ENCODE data around the gene GBGT1. TPM values are rescaled to one million over a fixed set of nuclear protein-coding genes. Genes with fewer than 3 reads are reported as not detected.
"Not testable (repeated sequence)": the region's sequence is repeated elsewhere in the genome, so short reads cannot be mapped to it uniquely, and the experiment has no call there.

Gene GBGT1
- total RNA-seq, 3 donors from 2014 or later: 14.8 to 21.3 (median 15.0) TPM

DNA sequence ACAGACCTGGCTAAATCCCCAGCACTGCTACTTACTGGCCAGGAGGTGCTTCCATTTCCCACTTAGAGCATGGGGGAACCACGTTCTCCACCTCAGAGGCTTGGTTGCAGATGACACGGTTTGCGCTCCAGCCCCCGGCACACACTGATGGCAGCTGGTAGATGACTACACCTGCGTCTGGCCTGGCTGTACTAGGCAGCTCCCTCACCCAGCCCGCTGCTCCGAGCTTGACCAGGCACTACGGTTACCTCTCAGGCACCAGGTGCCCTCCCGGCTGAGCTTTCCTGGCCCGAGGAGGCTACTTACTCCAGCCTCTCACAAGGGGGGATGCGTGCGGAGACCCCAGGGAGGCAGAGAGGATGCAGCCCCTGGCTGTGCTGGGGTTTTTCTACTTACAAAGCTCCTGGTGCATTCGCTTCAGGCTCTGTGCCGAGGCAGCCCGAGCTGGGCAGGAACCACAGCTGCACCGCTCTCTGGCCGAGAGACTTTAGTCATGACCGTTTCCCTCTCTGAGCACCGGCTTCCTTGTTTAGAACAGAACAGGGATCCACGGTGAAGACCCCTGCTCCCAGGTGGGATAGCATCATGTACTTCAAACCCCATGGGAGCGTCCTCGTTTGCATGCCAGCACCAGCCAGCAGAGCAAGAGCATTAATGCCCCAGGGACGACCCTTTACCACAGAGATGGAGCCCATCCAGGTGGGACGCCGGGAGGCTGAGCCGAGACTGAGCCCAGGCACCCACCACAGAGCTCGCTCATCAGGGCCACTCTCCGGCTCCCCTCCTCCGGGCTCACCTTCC, 7.6 kb upstream of the GBGT1 start:
- Histone ChIP-seq H3K27ac (no peak overlapping the region), H3K9me3 (no peaks in the 10 kb centered on the region), H3K36me3 (no peaks in the 10 kb centered on the region), H3K4me3 (no peak overlapping the region), H3K27me3 (peaks cover 0 to 14% of the 10 kb centered on the region in 2 donors), H3K4me1 (no peaks in the 10 kb centered on the region)
- intact Hi-C loops (cut with DNase I; ENCODE audit: low total_unique reads): no loop called here
- no peak for DNase-seq (ENCODE audit: low spot score in 2 of 2)
- TF ChIP-seq POLR2A (IDR thresholded peaks at IDR 0.05): no peak

DNA sequence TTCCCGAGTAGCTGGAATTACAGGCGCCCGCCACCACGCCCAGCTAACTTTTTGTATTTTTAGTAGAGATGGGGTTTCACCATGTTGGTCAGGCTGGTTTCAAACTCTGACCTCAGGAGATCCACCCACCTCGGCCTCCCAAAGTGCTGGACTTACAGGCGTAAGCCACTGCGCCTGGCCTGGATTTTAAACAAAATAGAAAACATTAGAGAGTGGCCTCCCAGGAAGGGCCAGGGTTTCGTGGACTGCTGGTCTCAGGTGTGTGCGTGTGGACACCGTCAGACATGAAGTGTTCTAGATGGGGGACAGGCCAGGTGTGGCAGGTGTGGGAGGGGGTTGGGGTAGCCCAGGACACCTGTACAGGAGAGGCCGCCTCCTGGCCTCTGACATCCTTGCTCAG, 7.0 kb upstream of the GBGT1 start:
- no peaks in the 10 kb centered on the region for H3K9me3 ChIP-seq
- H3K4me1 ChIP-seq: no peaks in the 10 kb centered on the region
- intact Hi-C loops (cut with DNase I; ENCODE audit: low total_unique reads): no loop called here
- no peak for DNase-seq (ENCODE audit: low spot score in 2 of 2)
- no peak overlapping the region for H3K27ac ChIP-seq
- no peak overlapping the region for H3K4me3 ChIP-seq
- TF ChIP-seq, protein P1, sequence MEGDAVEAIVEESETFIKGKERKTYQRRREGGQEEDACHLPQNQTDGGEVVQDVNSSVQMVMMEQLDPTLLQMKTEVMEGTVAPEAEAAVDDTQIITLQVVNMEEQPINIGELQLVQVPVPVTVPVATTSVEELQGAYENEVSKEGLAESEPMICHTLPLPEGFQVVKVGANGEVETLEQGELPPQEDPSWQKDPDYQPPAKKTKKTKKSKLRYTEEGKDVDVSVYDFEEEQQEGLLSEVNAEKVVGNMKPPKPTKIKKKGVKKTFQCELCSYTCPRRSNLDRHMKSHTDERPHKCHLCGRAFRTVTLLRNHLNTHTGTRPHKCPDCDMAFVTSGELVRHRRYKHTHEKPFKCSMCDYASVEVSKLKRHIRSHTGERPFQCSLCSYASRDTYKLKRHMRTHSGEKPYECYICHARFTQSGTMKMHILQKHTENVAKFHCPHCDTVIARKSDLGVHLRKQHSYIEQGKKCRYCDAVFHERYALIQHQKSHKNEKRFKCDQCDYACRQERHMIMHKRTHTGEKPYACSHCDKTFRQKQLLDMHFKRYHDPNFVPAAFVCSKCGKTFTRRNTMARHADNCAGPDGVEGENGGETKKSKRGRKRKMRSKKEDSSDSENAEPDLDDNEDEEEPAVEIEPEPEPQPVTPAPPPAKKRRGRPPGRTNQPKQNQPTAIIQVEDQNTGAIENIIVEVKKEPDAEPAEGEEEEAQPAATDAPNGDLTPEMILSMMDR (IDR thresholded peaks at IDR 0.05): no peak
- TF ChIP-seq POLR2AphosphoS5 (IDR thresholded peaks at IDR 0.05) (no peak), POLR2A (IDR thresholded peaks at IDR 0.05) (no peak)
- peaks cover 0 to 14% of the 10 kb centered on the region in 2 donors for H3K27me3 ChIP-seq
- no peaks in the 10 kb centered on the region for H3K36me3 ChIP-seq

DNA sequence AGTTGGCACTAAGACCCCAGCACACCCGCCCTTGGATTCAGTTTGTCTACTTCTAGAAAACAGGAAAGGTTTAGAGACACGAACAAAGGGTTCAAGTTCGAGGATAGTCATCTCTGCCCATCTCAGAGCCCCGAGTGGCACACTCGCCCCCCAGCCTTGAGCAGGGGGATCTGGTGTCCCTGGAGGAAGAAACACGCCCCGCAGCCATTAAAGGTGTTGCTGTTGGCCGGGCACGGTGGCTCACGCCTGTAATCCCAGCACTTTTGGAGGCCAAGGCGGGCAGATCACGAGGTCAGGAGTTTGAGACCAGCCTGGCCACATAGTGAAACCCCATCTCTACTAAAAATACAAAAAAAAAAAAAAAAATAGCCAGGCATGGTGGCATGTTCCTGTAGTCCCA, 6.0 kb upstream of the GBGT1 start:
- DNase-seq (ENCODE audit: low spot score in 2 of 2); H3K9me3 ChIP-seq; H3K4me1 ChIP-seq; H3K27ac ChIP-seq; H3K4me3 ChIP-seq; H3K36me3 ChIP-seq; intact Hi-C loops (cut with DNase I; ENCODE audit: low total_unique reads): not testable (repeated sequence)
- H3K27me3 ChIP-seq: peaks cover 0 to 14% of the 10 kb centered on the region in 2 donors

DNA sequence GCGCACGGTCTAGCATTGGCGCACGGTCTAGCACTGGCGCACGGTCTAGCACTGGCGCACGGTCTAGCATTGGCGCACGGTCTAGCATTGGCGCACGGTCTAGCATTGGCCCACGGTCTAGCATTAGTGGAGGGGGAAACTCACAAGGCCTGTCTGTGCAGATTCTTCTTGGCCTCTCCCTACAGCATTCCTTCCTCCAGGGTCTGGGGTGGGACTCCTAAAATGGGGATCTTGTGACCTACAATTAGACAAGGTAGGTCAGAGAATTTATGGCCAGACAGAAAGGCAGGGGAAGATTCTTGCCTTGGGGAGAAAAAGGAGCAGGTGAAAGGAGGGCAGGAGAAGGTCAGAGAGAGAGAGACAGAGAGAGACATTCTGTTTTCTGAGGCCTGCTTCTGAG, 5.4 kb upstream of the GBGT1 start:
- DNase-seq (ENCODE audit: low spot score in 2 of 2): no peak
- H3K4me3 ChIP-seq: no peak overlapping the region
- H3K27me3 ChIP-seq: peaks cover 0 to 14% of the 10 kb centered on the region in 2 donors
- no peaks in the 10 kb centered on the region for H3K4me1 ChIP-seq
- no peak overlapping the region for H3K27ac ChIP-seq
- intact Hi-C loops (cut with DNase I; ENCODE audit: low total_unique reads): no loop called here
- H3K9me3 ChIP-seq: no peaks in the 10 kb centered on the region
- no peak for TF ChIP-seq POLR2A (IDR thresholded peaks at IDR 0.05)
- TF ChIP-seq, protein P1 (IDR thresholded peaks at IDR 0.05): no peak
- no peaks in the 10 kb centered on the region for H3K36me3 ChIP-seq

DNA sequence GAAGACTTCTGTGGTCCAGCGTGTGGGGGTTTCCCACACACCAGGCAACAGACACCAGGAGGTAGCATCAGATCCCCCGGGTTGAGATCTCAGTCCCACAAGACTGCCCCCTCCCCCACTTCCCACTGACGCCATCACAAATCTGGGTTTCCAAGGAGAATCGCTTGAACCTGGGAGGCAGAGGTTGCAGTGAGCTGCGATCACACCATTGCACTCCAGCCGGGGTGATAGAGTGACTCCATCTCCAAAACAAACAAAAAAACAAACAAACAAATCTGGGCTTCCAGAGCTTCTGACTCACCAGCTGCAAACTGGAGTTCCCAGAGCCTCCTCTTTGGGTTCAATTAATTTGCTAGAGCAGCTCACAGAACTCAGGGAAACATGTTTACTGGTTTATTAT, 4.7 kb upstream of the GBGT1 start:
- Histone ChIP-seq H3K4me1 (no peaks in the 10 kb centered on the region), H3K27ac (no peak overlapping the region), H3K36me3 (no peaks in the 10 kb centered on the region), H3K4me3 (no peak overlapping the region), H3K9me3 (no peaks in the 10 kb centered on the region), H3K27me3 (peaks cover 0 to 14% of the 10 kb centered on the region in 2 donors)
- intact Hi-C loops (cut with DNase I; ENCODE audit: low total_unique reads): no loop called here
- DNase-seq (ENCODE audit: low spot score in 2 of 2): no peak
- TF ChIP-seq, protein P1 (IDR thresholded peaks at IDR 0.05): no peak
- TF ChIP-seq POLR2A (IDR thresholded peaks at IDR 0.05): no peak
- no peak for TF ChIP-seq POLR2AphosphoS5 (IDR thresholded peaks at IDR 0.05)

DNA sequence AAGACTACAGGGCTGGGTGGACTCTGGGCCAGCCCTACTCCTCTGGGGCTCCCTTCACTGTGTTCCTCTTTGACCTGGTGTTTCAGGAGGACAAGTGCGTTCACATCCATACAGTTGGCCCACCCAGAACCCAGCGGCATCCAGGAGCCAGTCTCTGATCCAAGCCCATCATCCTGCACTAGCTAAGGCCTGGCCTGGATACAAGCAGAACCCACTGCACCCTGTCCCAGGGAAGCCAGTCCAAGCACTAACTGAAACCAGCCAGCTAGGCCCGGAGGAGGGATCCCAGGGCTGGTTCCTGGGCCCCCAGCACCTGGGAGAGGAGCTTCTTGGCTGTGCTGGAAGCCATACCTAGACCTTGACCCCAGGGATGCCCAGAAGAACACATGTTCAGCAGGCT, 4.1 kb upstream of the GBGT1 start:
- Histone ChIP-seq H3K4me1 (peaks cover 0 to 4% of the 10 kb centered on the region in 2 donors), H3K36me3 (no peaks in the 10 kb centered on the region), H3K27me3 (peaks cover 0 to 14% of the 10 kb centered on the region in 2 donors), H3K4me3 (no peak overlapping the region), H3K27ac (no peak overlapping the region), H3K9me3 (no peaks in the 10 kb centered on the region)
- no peak for DNase-seq (ENCODE audit: low spot score in 2 of 2)
- TF ChIP-seq, protein P1 (IDR thresholded peaks at IDR 0.05): no peak
- TF ChIP-seq POLR2A (IDR thresholded peaks at IDR 0.05): no peak
- TF ChIP-seq POLR2AphosphoS5 (IDR thresholded peaks at IDR 0.05): no peak
- intact Hi-C loops (cut with DNase I; ENCODE audit: low total_unique reads): no loop called here

Measured in breast epithelium (tissue), 4 donors.